ENCODE measurements around the gene CELA1.

Gene CELA1

GRCh38 chr12:51374361-51374760 lies 27.9 kb upstream of the CELA1 start:
- DNase-seq, result no peak

- DNase-seq, result no peak
These were observed 26.7 kb upstream of the CELA1 start for GRCh38 chr12:51373187-51373586.

- no peak for DNase-seq
These were observed 25.5 kb upstream of the CELA1 start for GRCh38 chr12:51372021-51372420.

GRCh38 chr12:51371295-51371953 lies 24.9 kb upstream of the CELA1 start:
- DNase-seq, result no peak

- DNase-seq, result no peak
These were observed 24.2 kb upstream of the CELA1 start for GRCh38 chr12:51370667-51371066.

GRCh38 chr12:51369581-51369980 lies 23.1 kb upstream of the CELA1 start:
- no peak for DNase-seq

GRCh38 chr12:51368640-51369517 lies 22.4 kb upstream of the CELA1 start:
- DNase-seq, result peak; percentile 30 to 62

- no peak for DNase-seq
These were observed 18.8 kb upstream of the CELA1 start for GRCh38 chr12:51365276-51365675.

GRCh38 chr12:51364001-51364400 lies 17.5 kb upstream of the CELA1 start:
- no peak for DNase-seq

GRCh38 chr12:51362747-51363342 lies 16.4 kb upstream of the CELA1 start:
- no peak for DNase-seq

GRCh38 chr12:51362307-51362706 lies 15.8 kb upstream of the CELA1 start:
- DNase-seq, result no peak

- DNase-seq, result no peak
These were observed 14.9 kb upstream of the CELA1 start for GRCh38 chr12:51361161-51362016.

- DNase-seq, result no peak
These were observed 13.8 kb upstream of the CELA1 start for GRCh38 chr12:51360315-51360714.

- DNase-seq, result no peak
These were observed 13.4 kb upstream of the CELA1 start for GRCh38 chr12:51359851-51360250.

GRCh38 chr12:51358496-51358895 lies 12.0 kb upstream of the CELA1 start:
- no peak for DNase-seq

- no peak for DNase-seq
These were observed 11.0 kb upstream of the CELA1 start for GRCh38 chr12:51357374-51358047.

- peak; percentile 65 to 66 for DNase-seq
These were observed 5.5 kb upstream of the CELA1 start for GRCh38 chr12:51351913-51352532.

GRCh38 chr12:51349026-51349425 lies 2.5 kb upstream of the CELA1 start:
- no peak for DNase-seq

GRCh38 chr12:51348116-51348515 lies 1.6 kb upstream of the CELA1 start:
- no peak for DNase-seq

GRCh38 chr12:51345681-51346080 lies 798 bp downstream of the CELA1 start:
- DNase-seq, result no peak

- no peak for DNase-seq
These were observed 3.3 kb downstream of the CELA1 start for GRCh38 chr12:51343201-51343600.

GRCh38 chr12:51342416-51342815 lies 4.1 kb downstream of the CELA1 start:
- no peak for DNase-seq
